OCI-LY1 (cell line): ENCODE measurements around the gene PDGFD.

Experiments used
- CTCF ChIP-seq: fragments of 200-600 bp; sonication (generic), shearing (Covaris generic); IDR thresholded peaks from 2 replicates; pipeline ENCODE4 v1.5.1; 2017; ENCODE audit warnings: mild to moderate bottlenecking, antibody characterized with exemption, low read length, moderate library complexity, mixed read lengths
- EZH2 ChIP-seq: fragments of 200-600 bp; sonication (generic), shearing (Covaris generic); IDR thresholded peaks from 2 replicates; pipeline ENCODE4 v1.8.0; 2017; ENCODE audit warnings: borderline replicate concordance, mixed run types, mild to moderate bottlenecking, antibody characterized with exemption, low read length, moderate library complexity, mixed read lengths

DNA sequence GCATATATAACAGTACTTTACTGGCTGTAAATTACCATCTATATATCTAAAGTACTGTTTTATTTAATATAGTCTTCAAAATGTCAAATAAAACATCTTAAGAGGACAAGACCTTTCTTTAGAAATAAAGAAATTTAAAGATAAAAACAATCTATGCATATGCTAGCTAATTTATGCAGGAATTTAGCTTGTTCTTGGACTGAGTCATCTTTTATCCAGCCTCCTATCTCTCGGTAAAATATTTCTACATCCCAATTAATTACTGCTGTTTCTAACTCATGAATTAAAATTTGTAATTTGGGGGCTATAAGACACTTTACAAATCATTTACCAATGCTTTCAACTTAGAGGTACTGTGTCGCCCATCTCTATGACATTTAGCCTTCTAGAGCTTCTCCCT lies 200.3 kb downstream of the PDGFD start:
- TF ChIP-seq CTCF (no peak), EZH2 (no peak)
